SK-N-SH (cell line): ENCODE results near the gene TLE5.

Source experiments
- ELF1 ChIP-seq: IDR thresholded peaks from 2 replicates; pipeline ENCODE4 v1.4.0; 2012
- POLR2AphosphoS5 ChIP-seq: IDR thresholded peaks from 2 replicates; pipeline ENCODE4 v1.6.1; 2012; ENCODE audit warnings: low read depth, low read length
- SMC3 ChIP-seq: IDR thresholded peaks from 2 replicates; pipeline ENCODE4 v1.6.1; 2012; ENCODE audit warnings: low read depth, low read length, improper control_type of control experiment
- TAF1 ChIP-seq: IDR thresholded peaks from 2 replicates; pipeline ENCODE4 v1.6.1; 2012; ENCODE audit warnings: low read depth, mild to moderate bottlenecking, low read length, moderate library complexity, borderline replicate concordance
- TF ChIP-seq, protein P1 (sequence below): fragments of 200-600 bp; sonication (generic); IDR thresholded peaks from 2 replicates; pipeline ENCODE4 v1.6.1; 2017; ENCODE audit warnings: antibody characterized with exemption, mild to moderate bottlenecking, moderate library complexity

DNA sequence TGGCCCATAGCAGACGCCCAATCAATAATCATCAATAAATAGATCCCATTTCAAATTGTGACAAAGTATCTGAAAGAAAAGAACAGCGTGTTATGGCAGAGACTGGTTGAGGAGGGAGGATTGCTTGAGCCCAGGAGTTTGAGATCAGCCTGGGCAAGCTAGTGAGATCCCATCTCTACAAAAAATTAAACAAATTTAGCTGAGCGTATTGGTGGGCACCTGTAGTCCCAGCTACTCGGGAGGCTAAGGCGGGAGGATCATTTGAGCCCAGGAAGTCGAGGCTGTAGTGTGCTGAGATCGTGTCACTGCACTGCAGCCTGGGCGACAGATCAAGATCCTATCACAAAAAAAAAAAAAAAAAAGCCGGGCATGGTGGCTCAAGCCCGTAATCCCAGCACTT lies 25.5 kb upstream of the TLE5 start:
- TF ChIP-seq, protein P1, sequence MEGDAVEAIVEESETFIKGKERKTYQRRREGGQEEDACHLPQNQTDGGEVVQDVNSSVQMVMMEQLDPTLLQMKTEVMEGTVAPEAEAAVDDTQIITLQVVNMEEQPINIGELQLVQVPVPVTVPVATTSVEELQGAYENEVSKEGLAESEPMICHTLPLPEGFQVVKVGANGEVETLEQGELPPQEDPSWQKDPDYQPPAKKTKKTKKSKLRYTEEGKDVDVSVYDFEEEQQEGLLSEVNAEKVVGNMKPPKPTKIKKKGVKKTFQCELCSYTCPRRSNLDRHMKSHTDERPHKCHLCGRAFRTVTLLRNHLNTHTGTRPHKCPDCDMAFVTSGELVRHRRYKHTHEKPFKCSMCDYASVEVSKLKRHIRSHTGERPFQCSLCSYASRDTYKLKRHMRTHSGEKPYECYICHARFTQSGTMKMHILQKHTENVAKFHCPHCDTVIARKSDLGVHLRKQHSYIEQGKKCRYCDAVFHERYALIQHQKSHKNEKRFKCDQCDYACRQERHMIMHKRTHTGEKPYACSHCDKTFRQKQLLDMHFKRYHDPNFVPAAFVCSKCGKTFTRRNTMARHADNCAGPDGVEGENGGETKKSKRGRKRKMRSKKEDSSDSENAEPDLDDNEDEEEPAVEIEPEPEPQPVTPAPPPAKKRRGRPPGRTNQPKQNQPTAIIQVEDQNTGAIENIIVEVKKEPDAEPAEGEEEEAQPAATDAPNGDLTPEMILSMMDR, result no peak
- TF ChIP-seq ELF1, result no peak
- no peak for TF ChIP-seq TAF1
- TF ChIP-seq POLR2AphosphoS5, result no peak
- TF ChIP-seq SMC3, result no peak
